ENCODE measurements around the gene THAP7.

Gene THAP7

GRCh38 chr22:20962491-20962945, 39.4 kb downstream of the THAP7 start:
- no peak for DNase-seq

- no peak for DNase-seq
Observed at GRCh38 chr22:20960609-20961008, 41.3 kb downstream of the THAP7 start.

DNA sequence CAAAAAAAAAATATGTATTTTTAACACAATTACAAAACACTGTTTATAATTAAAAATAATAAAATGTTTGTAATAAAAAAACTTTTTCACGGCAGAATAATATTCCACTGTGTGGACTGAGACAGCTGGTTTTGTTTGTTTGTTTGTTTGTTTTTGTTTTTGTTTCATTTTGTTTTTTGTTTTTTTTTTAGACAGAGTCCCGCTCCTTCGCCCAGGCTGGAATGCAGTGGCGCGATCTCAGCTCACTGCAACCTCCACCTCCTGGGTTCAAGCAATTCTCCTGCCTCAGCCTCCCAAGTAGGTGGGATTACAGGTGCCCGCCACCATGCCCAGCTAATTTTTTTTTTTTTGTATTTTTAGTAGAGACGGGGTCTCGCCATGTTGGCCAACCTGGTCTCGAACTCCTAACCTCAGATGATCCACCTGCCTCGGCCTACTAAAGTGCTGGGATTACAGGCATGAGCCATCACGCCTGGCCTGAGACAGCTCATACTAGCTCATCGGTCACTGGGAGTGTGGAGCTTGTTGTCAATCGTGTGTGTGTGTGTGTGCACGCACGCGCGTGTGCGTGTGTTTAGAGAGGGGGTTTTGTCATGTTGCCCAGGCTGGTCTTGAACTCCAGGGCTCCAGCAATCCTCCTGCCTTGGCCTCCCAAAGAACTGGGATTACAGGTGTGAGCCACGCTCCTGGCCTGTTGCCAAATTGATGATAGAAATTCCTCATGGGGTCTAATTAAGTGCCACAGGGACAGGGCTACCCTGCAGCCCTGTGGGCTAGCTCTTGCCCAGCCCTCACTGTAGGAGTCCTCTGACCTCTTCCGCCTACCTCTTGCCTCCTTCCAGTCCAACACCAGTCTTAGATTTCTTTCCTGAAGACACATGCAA, 42.1 kb downstream of the THAP7 start:
- DNase-seq = no peak

GRCh38 chr22:20957683-20958431, 44.1 kb downstream of the THAP7 start:
- no peak for DNase-seq

DNA sequence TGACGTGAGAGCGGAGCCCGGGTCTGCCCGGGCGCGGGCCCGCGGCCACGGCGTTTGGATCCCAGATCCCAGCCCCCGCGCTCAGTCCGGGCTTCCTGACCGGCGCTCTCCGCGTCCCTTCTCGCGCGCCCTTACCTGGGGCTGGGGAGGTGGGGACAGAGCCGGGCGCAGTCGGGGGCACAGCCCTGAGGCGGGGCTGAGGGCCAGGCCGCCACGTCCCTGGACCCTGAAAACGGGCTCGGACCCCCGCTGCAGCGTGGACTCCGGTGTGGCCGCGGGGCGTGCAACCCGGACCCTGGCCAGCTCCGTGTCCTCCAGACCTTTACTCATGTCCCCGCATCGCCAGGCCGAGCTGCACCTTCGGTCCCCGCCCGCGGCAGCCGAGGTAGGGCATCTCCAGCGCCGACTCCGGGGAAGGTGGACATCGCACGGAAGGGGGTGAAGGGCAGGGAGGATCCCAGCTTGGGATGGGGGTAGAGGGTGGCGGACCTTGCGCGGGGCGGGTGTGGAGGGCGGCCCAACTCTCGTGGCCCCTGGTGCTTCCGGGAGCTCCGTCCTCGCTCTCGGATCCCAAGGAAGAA, 44.7 kb downstream of the THAP7 start:
- no peak for DNase-seq

DNA sequence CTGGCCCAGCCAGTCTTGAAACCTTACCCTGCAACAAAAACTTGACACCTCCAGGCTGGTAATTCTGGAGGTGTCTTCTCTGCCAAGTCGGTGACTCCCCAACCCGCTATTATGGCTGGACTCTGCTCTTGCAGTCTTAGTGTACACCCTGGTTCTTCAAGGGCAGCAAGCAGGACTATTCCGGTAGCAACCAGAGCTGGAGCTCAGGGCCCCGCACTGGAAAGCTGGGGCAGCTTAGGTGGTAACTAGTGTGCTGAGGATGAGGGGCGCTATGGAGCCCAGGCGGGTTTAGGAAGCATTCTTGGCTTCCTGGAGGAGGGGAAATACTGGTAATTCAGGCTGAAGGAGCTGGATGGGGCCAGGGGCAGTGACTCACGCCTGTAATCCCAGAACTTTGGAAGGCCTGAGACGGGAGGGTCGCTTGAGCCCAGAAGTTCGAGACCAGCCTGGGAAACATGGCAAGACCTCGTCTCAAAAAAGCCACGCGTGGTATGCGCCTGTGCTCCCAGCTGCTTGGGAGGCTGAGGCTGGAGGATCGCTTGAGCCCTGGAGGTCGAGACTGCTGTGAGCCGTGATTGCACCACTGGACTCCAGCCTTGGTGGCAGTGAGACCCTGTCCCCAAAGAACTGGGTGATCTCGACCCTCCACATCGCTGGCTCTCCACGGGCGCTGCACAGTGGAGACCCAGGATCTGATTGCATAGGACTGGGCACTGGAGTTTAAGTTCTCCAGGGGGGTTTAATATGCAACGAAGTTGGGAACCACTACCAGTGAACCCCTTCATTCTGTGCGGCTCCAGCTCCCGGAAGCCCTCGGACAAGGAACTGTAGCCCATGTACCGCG, 45.4 kb downstream of the THAP7 start:
- no peak for DNase-seq

DNA sequence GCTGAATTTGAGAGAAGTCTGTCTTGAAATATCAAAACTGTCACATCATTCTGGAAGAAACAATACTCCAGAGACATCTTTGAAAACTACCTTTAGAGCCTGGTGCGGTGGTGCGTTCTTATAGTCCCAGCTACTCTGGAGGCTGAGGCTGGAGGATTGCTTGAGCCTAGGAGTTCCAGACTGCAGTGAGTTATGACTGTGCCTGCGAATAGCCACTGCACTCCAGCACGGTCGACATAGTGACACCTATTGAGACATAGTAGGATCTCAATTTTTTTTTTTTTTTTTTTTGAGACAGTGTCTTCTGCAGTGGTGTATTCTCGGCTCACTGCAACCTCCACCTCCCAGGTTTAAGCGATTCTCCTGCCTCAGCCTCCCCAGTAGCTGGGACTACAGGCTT, 46.4 kb downstream of the THAP7 start:
- no peak for DNase-seq

DNA sequence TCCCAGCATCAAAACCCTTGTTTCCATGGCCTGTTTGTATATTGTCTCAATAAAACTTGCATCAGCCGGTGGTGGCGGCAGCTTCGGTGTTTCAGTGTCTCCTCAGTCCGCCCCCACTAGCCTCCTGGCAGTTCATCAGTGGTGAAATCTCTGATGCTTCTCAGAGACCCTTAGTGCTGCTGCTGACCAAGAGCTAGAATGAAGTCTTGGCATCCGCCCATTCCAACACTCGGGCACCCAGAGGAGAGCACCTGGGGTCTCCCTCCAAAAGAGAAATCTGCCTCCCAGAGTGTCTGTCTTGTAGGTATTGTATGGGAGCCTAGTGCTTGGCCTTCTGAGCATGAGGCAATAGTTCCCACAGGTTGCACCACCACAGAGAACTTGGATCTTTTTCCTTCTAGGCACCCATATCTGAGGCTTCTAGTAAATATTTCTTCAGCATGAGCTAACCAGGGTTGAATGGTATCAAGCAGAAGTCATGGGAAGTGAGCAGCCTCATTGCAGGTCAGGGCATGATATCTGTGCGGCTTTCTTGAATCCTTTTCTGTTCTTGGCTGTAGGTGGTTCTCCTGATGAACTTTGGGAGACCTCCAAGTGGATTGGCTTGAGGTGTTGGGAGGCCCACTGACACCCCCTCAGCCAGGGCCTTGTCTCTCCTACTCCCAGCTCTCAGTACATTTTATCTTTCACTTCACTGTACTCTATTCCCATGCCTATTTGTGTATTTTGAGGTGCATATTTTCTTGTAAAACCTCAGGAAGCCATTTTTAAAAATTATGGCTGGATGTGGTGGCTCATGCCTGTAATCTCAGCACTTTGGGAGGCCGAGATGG, 48.0 kb downstream of the THAP7 start:
- DNase-seq = no peak

DNA sequence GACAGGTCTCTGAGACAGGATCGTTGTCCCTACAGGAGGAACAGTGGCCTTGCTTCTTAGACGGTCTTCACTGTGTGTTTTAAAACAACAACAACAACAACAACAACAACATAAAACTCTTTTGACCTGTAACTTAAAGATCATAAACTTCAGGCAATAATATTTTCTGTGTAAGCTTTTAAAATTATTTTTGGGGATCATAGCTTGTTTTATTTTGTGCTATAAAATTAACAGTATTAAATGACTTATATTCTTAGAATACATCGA, 48.6 kb downstream of the THAP7 start:
- no peak for DNase-seq

- peak; percentile 28 for DNase-seq
Observed at GRCh38 chr22:20952544-20953341, 49.2 kb downstream of the THAP7 start.

- no peak for DNase-seq
Observed at GRCh38 chr22:20951932-20952380, 50.0 kb downstream of the THAP7 start.

DNA sequence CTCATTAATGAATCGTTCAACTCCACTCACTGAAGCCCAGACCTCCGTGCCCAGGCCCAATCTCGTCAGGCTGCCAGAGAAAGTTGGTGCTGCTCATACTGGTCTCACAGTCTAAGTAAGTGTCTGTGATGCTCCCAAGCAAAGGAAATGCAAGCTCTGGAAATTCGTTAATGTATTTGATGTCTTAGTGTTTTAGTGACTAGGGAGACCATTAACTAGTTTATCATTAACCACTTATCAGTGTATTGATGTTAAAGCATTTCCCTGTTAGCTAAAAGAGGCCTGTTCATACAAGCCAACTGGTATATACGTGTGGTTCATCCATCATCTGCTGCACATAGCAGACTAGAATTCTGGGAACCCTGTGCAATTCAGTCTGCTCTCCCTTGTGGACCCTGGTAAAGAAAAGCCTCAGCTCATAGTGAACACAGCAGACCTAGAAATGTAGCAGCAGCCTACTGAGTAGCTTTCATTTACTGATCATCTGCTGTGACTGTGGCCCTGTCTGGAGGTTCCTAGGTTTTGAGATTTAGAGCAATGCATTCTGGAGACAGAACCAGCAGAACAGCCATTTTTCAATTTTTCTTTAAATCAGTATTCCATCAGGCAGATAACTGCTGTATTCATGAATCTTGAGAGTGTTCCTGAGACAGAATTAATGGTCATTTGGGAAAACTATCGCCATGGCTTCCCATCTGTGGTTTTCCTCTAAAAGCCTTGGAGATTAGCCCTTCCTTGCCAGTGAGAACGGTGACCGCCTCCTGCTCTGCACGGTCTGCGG, 50.6 kb downstream of the THAP7 start:
- no peak for DNase-seq

- DNase-seq = no peak
Observed at GRCh38 chr22:20949698-20950183, 52.2 kb downstream of the THAP7 start.
